Caki2 (cell line): ENCODE data around the gene LRBA. TPM values are rescaled to one million over a fixed set of nuclear protein-coding genes. Genes with fewer than 3 reads are reported as not detected.

Experiments used
- DNase-seq: peaks from one replicate; pipeline ENCODE4 v3.0.0-alpha.2; 2015; ENCODE audit warnings: low read depth
- in situ Hi-C: cut with HindIII; loops from 2 replicates; pipeline ENCODE4 v1.10.0; 2016; ENCODE audit warnings: low sequenced_read_pairs, low pct_unique_long_range_greater_than_20kb, mixed read lengths
- total RNA-seq: library from RNA; depleted of rRNA; stranded (reverse); fragments of >200 nt; shearing (Covaris generic); gene quantifications from 2 replicates; pipeline ENCODE4 v1.2.3, GENCODE V29; 2014; ENCODE audit warnings: low replicate concordance

The LRBA gene
- total RNA-seq, 1 experiment from 2014 or later = 23.3 TPM

- in situ Hi-C loops = no loop called here
- DNase-seq = peak; percentile 73
Measured at GRCh38 chr4:150302553-150302952, 712.5 kb downstream of the LRBA start.

GRCh38 chr4:150299816-150300215, 715.3 kb downstream of the LRBA start:
- no peak for DNase-seq
- in situ Hi-C loops = no loop called here

GRCh38 chr4:150297861-150298474, 717.1 kb downstream of the LRBA start:
- peak; percentile 39 for DNase-seq
- in situ Hi-C loops = no loop called here

GRCh38 chr4:150289881-150290280, 725.2 kb downstream of the LRBA start:
- in situ Hi-C loops = no loop called here
- no peak for DNase-seq

GRCh38 chr4:150289198-150289597, 725.9 kb downstream of the LRBA start:
- DNase-seq = no peak
- in situ Hi-C loops = no loop called here

- in situ Hi-C loops = no loop called here
- no peak for DNase-seq
Measured at GRCh38 chr4:150286656-150287055, 728.4 kb downstream of the LRBA start.

- peak; percentile 58 for DNase-seq
- in situ Hi-C loops = no loop called here
Measured at GRCh38 chr4:150283689-150284088, 731.4 kb downstream of the LRBA start.

- in situ Hi-C loops = no loop called here
Measured at GRCh38 chr4:150280975-150281374, 734.1 kb downstream of the LRBA start.

GRCh38 chr4:150280081-150280895, 734.8 kb downstream of the LRBA start:
- in situ Hi-C loops = no loop called here
- DNase-seq = peak; percentile 79

More at GRCh38 chr4:150280975-150281374, 734.1 kb downstream of the LRBA start:
- no peak for DNase-seq

- DNase-seq = no peak
- in situ Hi-C loops = no loop called here
Measured at GRCh38 chr4:150278206-150278605, 736.9 kb downstream of the LRBA start.

- in situ Hi-C loops = no loop called here
- DNase-seq = no peak
Measured at GRCh38 chr4:150268444-150268843, 746.6 kb downstream of the LRBA start.

GRCh38 chr4:150265806-150266205, 749.3 kb downstream of the LRBA start:
- in situ Hi-C loops = no loop called here
- DNase-seq = no peak

GRCh38 chr4:150264595-150265161, 750.4 kb downstream of the LRBA start:
- no peak for DNase-seq
- in situ Hi-C loops = no loop called here

GRCh38 chr4:150262611-150263010, 752.5 kb downstream of the LRBA start:
- DNase-seq = no peak
- in situ Hi-C loops = no loop called here

GRCh38 chr4:150261571-150261970, 753.5 kb downstream of the LRBA start:
- in situ Hi-C loops = no loop called here
- DNase-seq = no peak

GRCh38 chr4:150259861-150260567, 755.1 kb downstream of the LRBA start:
- DNase-seq = no peak
- in situ Hi-C loops = no loop called here

GRCh38 chr4:150258569-150258968, 756.5 kb downstream of the LRBA start:
- no peak for DNase-seq
- in situ Hi-C loops = no loop called here

GRCh38 chr4:150256841-150257730, 758.0 kb downstream of the LRBA start:
- in situ Hi-C loops = no loop called here
- DNase-seq = no peak
